Astrocyte of the spinal cord (primary cell): ENCODE data around the gene ZNF619.

Experiments used
- DNase-seq: peaks from one replicate; pipeline ENCODE4 v3.0.0; 2011; ENCODE audit warnings: low read depth, low spot score
- H3K4me3 ChIP-seq: 2 replicates; pipeline ENCODE4 v1.5.1; 2011; ENCODE audit warnings: low read depth, mild to moderate bottlenecking, low read length, moderate library complexity
- in situ Hi-C: cut with HindIII; loops from 2 replicates; pipeline ENCODE4 v1.10.0; 2017; ENCODE audit warnings: low sequenced_read_pairs
- TF ChIP-seq, protein P1 (sequence below): IDR thresholded peaks from 2 replicates; pipeline ENCODE4 v1.5.1; 2012; ENCODE audit warnings: low read depth, mild to moderate bottlenecking, low read length, inconsistent platforms

Gene ZNF619

GRCh38 chr3:40464339-40465110, 12.4 kb upstream of the ZNF619 start:
- no peak overlapping the region for H3K4me3 ChIP-seq
- no peak for DNase-seq

GRCh38 chr3:40465111-40465407, 11.9 kb upstream of the ZNF619 start:
- TF ChIP-seq, protein P1, sequence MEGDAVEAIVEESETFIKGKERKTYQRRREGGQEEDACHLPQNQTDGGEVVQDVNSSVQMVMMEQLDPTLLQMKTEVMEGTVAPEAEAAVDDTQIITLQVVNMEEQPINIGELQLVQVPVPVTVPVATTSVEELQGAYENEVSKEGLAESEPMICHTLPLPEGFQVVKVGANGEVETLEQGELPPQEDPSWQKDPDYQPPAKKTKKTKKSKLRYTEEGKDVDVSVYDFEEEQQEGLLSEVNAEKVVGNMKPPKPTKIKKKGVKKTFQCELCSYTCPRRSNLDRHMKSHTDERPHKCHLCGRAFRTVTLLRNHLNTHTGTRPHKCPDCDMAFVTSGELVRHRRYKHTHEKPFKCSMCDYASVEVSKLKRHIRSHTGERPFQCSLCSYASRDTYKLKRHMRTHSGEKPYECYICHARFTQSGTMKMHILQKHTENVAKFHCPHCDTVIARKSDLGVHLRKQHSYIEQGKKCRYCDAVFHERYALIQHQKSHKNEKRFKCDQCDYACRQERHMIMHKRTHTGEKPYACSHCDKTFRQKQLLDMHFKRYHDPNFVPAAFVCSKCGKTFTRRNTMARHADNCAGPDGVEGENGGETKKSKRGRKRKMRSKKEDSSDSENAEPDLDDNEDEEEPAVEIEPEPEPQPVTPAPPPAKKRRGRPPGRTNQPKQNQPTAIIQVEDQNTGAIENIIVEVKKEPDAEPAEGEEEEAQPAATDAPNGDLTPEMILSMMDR: no peak
- no peak overlapping the region for H3K4me3 ChIP-seq
- in situ Hi-C loops: no loop called here
- no peak for DNase-seq

More at GRCh38 chr3:40464339-40465110, 12.4 kb upstream of the ZNF619 start:
- TF ChIP-seq, protein P1: no peak
- in situ Hi-C loops: no loop called here

DNA sequence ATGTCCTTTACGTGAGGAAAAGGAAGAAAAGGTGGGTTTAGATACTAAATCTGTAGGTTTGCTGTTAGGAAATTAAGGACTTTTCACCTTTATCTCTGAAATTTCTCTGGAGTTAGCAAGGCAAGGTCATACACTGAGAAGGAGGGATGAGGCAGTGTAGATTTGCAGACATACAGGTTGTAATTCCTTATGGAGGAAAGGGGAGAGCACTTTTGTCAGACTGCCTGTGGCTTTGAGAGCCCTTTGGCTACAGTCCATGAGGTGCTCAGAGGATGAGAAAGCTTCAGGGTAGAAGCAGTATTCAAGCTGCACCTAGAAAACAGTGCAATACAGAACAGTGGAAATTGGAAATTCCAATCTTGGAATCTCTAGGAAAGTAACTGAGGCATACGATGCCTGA, 11.5 kb upstream of the ZNF619 start:
- no peak for DNase-seq
- TF ChIP-seq, protein P1: no peak
- H3K4me3 ChIP-seq: no peak overlapping the region
- in situ Hi-C loops: no loop called here

GRCh38 chr3:40468018-40468417, 8.9 kb upstream of the ZNF619 start:
- TF ChIP-seq, protein P1: no peak
- H3K4me3 ChIP-seq: no peak overlapping the region
- no peak for DNase-seq
- in situ Hi-C loops: no loop called here

DNA sequence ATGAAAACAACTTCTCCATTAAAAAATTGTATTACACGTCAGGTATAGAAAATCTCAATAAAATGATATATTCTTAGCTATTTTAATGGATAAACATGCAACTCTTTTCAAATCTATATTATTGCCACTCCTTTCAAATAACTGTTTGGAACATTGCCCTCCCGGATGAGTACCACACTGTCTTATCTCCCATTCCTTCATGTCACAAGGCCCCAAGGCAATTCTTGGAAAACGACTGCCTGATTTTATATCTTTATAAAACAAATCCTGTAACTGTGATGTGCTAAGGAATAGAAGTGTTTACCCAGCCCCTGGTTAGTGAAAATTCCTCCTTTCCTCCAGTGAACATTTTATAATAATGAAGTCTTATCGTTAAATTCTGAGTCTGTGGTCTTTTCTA, 6.2 kb upstream of the ZNF619 start:
- H3K4me3 ChIP-seq: no peak overlapping the region
- TF ChIP-seq, protein P1: no peak
- in situ Hi-C loops: no loop called here
- no peak for DNase-seq

GRCh38 chr3:40477666-40478065, 744 bp downstream of the ZNF619 start:
- in situ Hi-C loops: no loop called here
- no peak for DNase-seq
- TF ChIP-seq, protein P1: no peak
- H3K4me3 ChIP-seq: peak overlapping the region; percentile 80
